ENCODE results near the gene LOXHD1. TPM values are rescaled to one million over a fixed set of nuclear protein-coding genes. Genes with fewer than 3 reads are reported as not detected.

The LOXHD1 gene
- total RNA-seq, 6 experiments from 2014 or later: not detected

DNA sequence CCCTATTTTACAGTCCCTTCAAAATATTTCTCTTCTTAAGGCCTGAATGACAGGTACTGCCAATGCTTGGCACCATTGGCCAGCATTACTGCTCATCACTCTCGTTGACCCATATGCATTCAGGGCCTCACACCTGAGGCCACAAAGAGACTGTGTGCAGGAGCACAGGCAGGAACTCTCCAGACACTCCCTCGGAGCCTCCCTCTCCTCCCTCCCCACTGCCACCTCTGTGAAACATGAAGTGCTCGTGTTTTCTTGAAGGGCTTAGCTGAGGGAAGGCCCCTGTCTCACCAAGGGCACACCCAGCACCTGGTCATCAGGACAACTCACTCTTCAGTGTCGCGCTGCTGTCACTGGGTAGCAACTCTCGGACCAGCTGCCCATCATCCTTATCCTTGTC, 85.3 kb downstream of the LOXHD1 start:
- no peak for ATAC-seq
- Histone ChIP-seq H3K4me3 (no peak overlapping the region), H3K36me3 (no peaks in the 10 kb centered on the region), H3K27ac (no peak overlapping the region), H3K9me3 (no peaks in the 10 kb centered on the region), H3K4me1 (no peaks in the 10 kb centered on the region), H3K27me3 (no peaks in the 10 kb centered on the region)
- WGBS (ENCODE audit: insufficient coverage, low coverage, low lambda C conversion rate, missing lambda C conversion rate): 82% methylated on average over 4 of the region's 6 CpGs
- intact Hi-C loops (cut with DNase I): no loop called here
- no peak for DNase-seq
- TF ChIP-seq CTCF (IDR thresholded peaks at IDR 0.05) (no peak), POLR2A (IDR thresholded peaks at IDR 0.05) (no peak)

DNA sequence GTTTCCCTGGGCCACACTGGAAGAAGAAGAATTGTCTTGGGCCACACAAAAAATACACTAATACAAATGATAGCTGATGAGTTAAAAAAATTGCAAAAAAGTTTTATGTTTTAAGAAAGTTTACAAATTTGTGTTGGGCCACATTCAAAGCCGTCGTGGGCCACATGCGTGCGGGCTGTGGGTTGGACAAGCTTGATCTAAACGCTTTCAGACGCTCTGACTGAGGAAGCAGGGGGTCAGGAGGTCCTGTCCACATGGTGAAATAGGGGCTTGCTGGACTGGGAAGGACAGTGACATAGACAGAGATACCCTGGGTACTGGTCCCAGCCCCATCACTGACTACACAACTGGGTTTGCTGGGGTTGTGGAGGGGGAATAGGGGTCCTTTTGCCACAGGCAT, 86.4 kb downstream of the LOXHD1 start:
- no peaks in the 10 kb centered on the region for H3K36me3 ChIP-seq
- H3K4me3 ChIP-seq: no peak overlapping the region
- no peaks in the 10 kb centered on the region for H3K4me1 ChIP-seq
- ATAC-seq (no peak), DNase-seq (no peak)
- WGBS (ENCODE audit: insufficient coverage, low coverage, low lambda C conversion rate, missing lambda C conversion rate): 73% methylated on average over 6 of the region's 6 CpGs
- no peak overlapping the region for H3K27ac ChIP-seq
- TF ChIP-seq CTCF (IDR thresholded peaks at IDR 0.05) (no peak), POLR2A (IDR thresholded peaks at IDR 0.05) (no peak)
- no peaks in the 10 kb centered on the region for H3K27me3 ChIP-seq
- intact Hi-C loops (cut with DNase I): no loop called here
- H3K9me3 ChIP-seq: no peaks in the 10 kb centered on the region

DNA sequence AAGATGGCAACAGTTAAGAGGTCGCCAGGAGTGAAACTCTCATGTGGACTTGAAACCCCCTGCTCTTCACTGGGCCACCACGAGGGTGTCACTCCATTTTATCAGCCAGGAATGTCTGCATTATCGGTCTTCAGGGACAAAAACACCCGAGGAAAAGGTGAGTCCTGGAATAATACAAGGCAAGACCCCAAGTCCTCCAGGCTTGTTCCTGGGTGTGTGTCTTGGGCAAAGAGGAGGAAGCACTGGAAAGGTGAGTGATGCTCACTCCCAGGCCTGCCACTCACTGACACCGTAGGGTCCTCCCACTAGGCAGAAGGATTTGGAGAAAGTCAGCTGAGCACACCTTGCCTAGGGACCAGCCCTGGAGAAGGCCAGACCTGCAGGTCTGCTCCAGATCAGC, 86.9 kb downstream of the LOXHD1 start:
- Histone ChIP-seq H3K9me3 (no peaks in the 10 kb centered on the region), H3K27me3 (no peaks in the 10 kb centered on the region), H3K36me3 (no peaks in the 10 kb centered on the region), H3K4me3 (no peak overlapping the region), H3K27ac (no peak overlapping the region), H3K4me1 (no peaks in the 10 kb centered on the region)
- ATAC-seq (no peak), DNase-seq (no peak)
- intact Hi-C loops (cut with DNase I): no loop called here
- TF ChIP-seq CTCF (IDR thresholded peaks at IDR 0.05): no peak
- no peak for TF ChIP-seq POLR2A (IDR thresholded peaks at IDR 0.05)
- WGBS (ENCODE audit: insufficient coverage, low coverage, low lambda C conversion rate, missing lambda C conversion rate): 33% methylated on average over 4 of the region's 5 CpGs

GRCh38 chr18:46569211-46569610, 87.8 kb downstream of the LOXHD1 start:
- DNase-seq: no peak
- Histone ChIP-seq H3K27me3 (no peaks in the 10 kb centered on the region), H3K4me1 (no peaks in the 10 kb centered on the region), H3K9me3 (no peaks in the 10 kb centered on the region), H3K27ac (no peak overlapping the region), H3K36me3 (no peaks in the 10 kb centered on the region), H3K4me3 (no peak overlapping the region)
- no peak for ATAC-seq
- intact Hi-C loops (cut with DNase I): no loop called here
- no peak for TF ChIP-seq CTCF (IDR thresholded peaks at IDR 0.05)
- TF ChIP-seq POLR2A (IDR thresholded peaks at IDR 0.05): no peak
- 61% methylated on average over 6 of the region's 7 CpGs for WGBS (ENCODE audit: insufficient coverage, low coverage, low lambda C conversion rate, missing lambda C conversion rate)

- 63% methylated on average over 2 of the region's 2 CpGs for WGBS (ENCODE audit: insufficient coverage, low coverage, low lambda C conversion rate, missing lambda C conversion rate)
- TF ChIP-seq CTCF (IDR thresholded peaks at IDR 0.05): no peak
- DNase-seq (no peak), ATAC-seq (no peak)
- no peaks in the 10 kb centered on the region for H3K4me1 ChIP-seq
- intact Hi-C loops (cut with DNase I): no loop called here
- no peaks in the 10 kb centered on the region for H3K36me3 ChIP-seq
- no peak overlapping the region for H3K4me3 ChIP-seq
- no peak overlapping the region for H3K27ac ChIP-seq
- no peaks in the 10 kb centered on the region for H3K27me3 ChIP-seq
- no peaks in the 10 kb centered on the region for H3K9me3 ChIP-seq
These were observed 89.8 kb downstream of the LOXHD1 start for GRCh38 chr18:46567196-46567595.
